MCF 10A (cell line): ENCODE measurements around the gene TMEM87B. TPM values are rescaled to one million over a fixed set of nuclear protein-coding genes. Genes with fewer than 3 reads are reported as not detected.
A peak's percentile ranks its signal among the peaks of the same experiment; 100 is the strongest.

Source experiments
- BruUV-seq: library from RNA; stranded (reverse); fragments of 400-500 nt; replicated peaks from 2 replicates; lab custom pipeline; 2021; lab: Mats Ljungman, UMichigan
- CTCF ChIA-PET: fragments of 300-600 bp; sonication (Branson Sonifier 250); formaldehyde crosslinking; extraction: SDS; loops from one replicate; lab custom pipeline; 2021; ENCODE audit warnings: antibody characterized with exemption, inconsistent platforms; lab: Yijun Ruan, JAX
- POLR2A ChIA-PET: fragments of 300-600, 350-650 bp; sonication (Branson Sonifier 250); formaldehyde crosslinking; extraction: SDS; loops from one replicate; lab custom pipeline; 2020; ENCODE audit warnings: antibody characterized with exemption, inconsistent platforms; lab: Yijun Ruan, JAX
- DNase-seq: peaks from one replicate; pipeline ENCODE4 v3.0.0-alpha.2; 2018; ENCODE audit not compliant: unreplicated experiment
- H3K27ac Mint-ChIP-seq: one replicate; pipeline ENCODE4 v1.8.0; 2022; ENCODE audit warnings: mild to moderate bottlenecking, low read depth, mixed read lengths; ENCODE audit not compliant: unreplicated experiment
- H3K27me3 Mint-ChIP-seq: one replicate; pipeline ENCODE4 v1.8.0; 2022; ENCODE audit warnings: mixed read lengths; ENCODE audit not compliant: insufficient read depth, unreplicated experiment
- H3K36me3 Mint-ChIP-seq: one replicate; pipeline ENCODE4 v1.8.0; 2022; ENCODE audit warnings: mild to moderate bottlenecking, moderate library complexity, mixed read lengths; ENCODE audit not compliant: insufficient read depth, unreplicated experiment
- H3K4me1 Mint-ChIP-seq: one replicate; pipeline ENCODE4 v1.8.0; 2022; ENCODE audit warnings: mixed read lengths; ENCODE audit not compliant: insufficient read depth, unreplicated experiment
- H3K4me3 Mint-ChIP-seq: one replicate; pipeline ENCODE4 v1.8.0; 2022; ENCODE audit warnings: mild to moderate bottlenecking, moderate library complexity, mixed read lengths; ENCODE audit not compliant: unreplicated experiment
- H3K9me3 Mint-ChIP-seq: one replicate; pipeline ENCODE4 v1.8.0; 2022; ENCODE audit warnings: mixed read lengths; ENCODE audit not compliant: unreplicated experiment
- CTCF ChIP-seq: fragments of 200-600 bp; IDR thresholded peaks from one replicate; pipeline ENCODE4 v1.8.0; 2022; ENCODE audit warnings: antibody characterized with exemption, mild to moderate bottlenecking; ENCODE audit not compliant: unreplicated experiment
- intact Hi-C: fragments of 100-400 bp; cut with micrococcal nuclease; formaldehyde crosslinking; loops from 2 replicates; pipeline ENCODE4 v1.14.1; 2022
- total RNA-seq: library from RNA; stranded (reverse); gene quantifications from 2 replicates; pipeline ENCODE4 v1.2.3, GENCODE V29; 2022

TMEM87B gene
- total RNA-seq, 1 experiment from 2014 or later = 29.1 TPM

- peaks cover 8% of the 10 kb centered on the region for H3K4me1 Mint-ChIP-seq
- BruUV-seq = no TSS peak
- intact Hi-C loops = no loop called here
- H3K9me3 Mint-ChIP-seq = no peaks in the 10 kb centered on the region
- ChIA-PET CTCF (interaction anchor here (0.5 kb wide), 1 partner anchor 10 kb away, joined by 3 read pairs; no protein-coding TSS in a partner anchor), POLR2A (no interaction called here)
- H3K36me3 Mint-ChIP-seq = peaks cover 72% of the 10 kb centered on the region
- no peak overlapping the region for H3K4me3 Mint-ChIP-seq
- TF ChIP-seq CTCF = no peak
- H3K27me3 Mint-ChIP-seq = no peaks in the 10 kb centered on the region
- H3K27ac Mint-ChIP-seq = no peak overlapping the region
- no peak for DNase-seq
Observed at GRCh38 chr2:112087346-112088020, 32.4 kb downstream of the TMEM87B start.

GRCh38 chr2:112089375-112089774 is 34.3 kb downstream of the TMEM87B start:
- TF ChIP-seq CTCF = no peak
- ChIA-PET POLR2A (no interaction called here), CTCF (no interaction called here)
- Mint-ChIP-seq H3K27ac (no peak overlapping the region), H3K4me3 (no peak overlapping the region), H3K4me1 (peaks cover 14% of the 10 kb centered on the region), H3K36me3 (peaks cover 62% of the 10 kb centered on the region), H3K27me3 (no peaks in the 10 kb centered on the region), H3K9me3 (no peaks in the 10 kb centered on the region)
- no peak for DNase-seq
- no TSS peak for BruUV-seq
- intact Hi-C loops = no loop called here

- DNase-seq = peak; percentile 27
- intact Hi-C loops = no loop called here
- no TSS peak for BruUV-seq
Observed at GRCh38 chr2:112092286-112093041, 37.4 kb downstream of the TMEM87B start.

More at GRCh38 chr2:112092286-112093041, 37.4 kb downstream of the TMEM87B start:
- Mint-ChIP-seq H3K27ac (peak overlapping the region; percentile 65), H3K27me3 (no peaks in the 10 kb centered on the region), H3K9me3 (no peaks in the 10 kb centered on the region), H3K4me1 (peaks cover 14% of the 10 kb centered on the region), H3K4me3 (no peak overlapping the region), H3K36me3 (peaks cover 58% of the 10 kb centered on the region)
- ChIA-PET CTCF (interaction anchor here (0.8 to 0.9 kb wide), 2 partner anchors 81 to 153 kb away, joined by 3 to 4 read pairs; no protein-coding TSS in a partner anchor), POLR2A (no interaction called here)
- TF ChIP-seq CTCF = no peak
